Endothelial cell of umbilical vein (primary cell): ENCODE measurements around the gene SMAD9. TPM values are rescaled to one million over a fixed set of nuclear protein-coding genes. Genes with fewer than 3 reads are reported as not detected.
"Not testable (repeated sequence)": the region's sequence is repeated elsewhere in the genome, so short reads cannot be mapped to it uniquely, and the experiment has no call there.

Experiments used
- BruUV-seq: library from RNA; stranded (reverse); fragments of 400-500 nt; replicated peaks from 2 replicates; lab custom pipeline; 2021; lab: Mats Ljungman, UMichigan
- CTCF ChIA-PET: fragments of 300-600, 350-600 bp; sonication (Branson Sonifier 250); formaldehyde crosslinking; loops from one replicate; lab custom pipeline; 2021; ENCODE audit warnings: antibody characterized with exemption, inconsistent platforms; lab: Charles Lee
- POLR2A ChIA-PET: fragments of 300-600, 350-600 bp; sonication (Branson Sonifier 250); formaldehyde crosslinking; loops from one replicate; lab custom pipeline; 2021; ENCODE audit warnings: antibody characterized with exemption, inconsistent platforms; lab: Charles Lee
- DNase-seq: peaks from one replicate; pipeline ENCODE4 v3.0.0-alpha.2; 2011; ENCODE audit warnings: low read depth, low spot score
- FAIRE-seq: peaks from 2 replicates; lab custom pipeline; 2011; peaks lifted over from hg19 to GRCh38; lab: Jason Lieb, UNC
- H2AFZ ChIP-seq: 2 replicates; pipeline ENCODE4 v1.6.0; 2012; ENCODE audit warnings: low read depth, low read length, control low read depth, inconsistent platforms
- H3K27ac ChIP-seq: 2 replicates; pipeline ENCODE4 v1.5.1; 2011; ENCODE audit warnings: low read depth, mild to moderate bottlenecking, control low read depth, low read length, moderate library complexity; ENCODE audit not compliant: insufficient read depth
- H3K27me3 ChIP-seq, 2 experiments: 2 replicates each; pipeline versions ENCODE4 v1.6.0 to v1.6.1; 2011; ENCODE audit warnings: low read length in 2 of 2, mixed read lengths in 1 of 2; ENCODE audit not compliant: control insufficient read depth in 2 of 2, insufficient read depth in 2 of 2
- H3K36me3 ChIP-seq, 2 experiments: 2 replicates in 1 of 2; 3 replicates in 1 of 2; pipeline ENCODE4 v1.5.1; 2011; ENCODE audit warnings: low read length in 2 of 2, mild to moderate bottlenecking in 1 of 2, moderate library complexity in 1 of 2; ENCODE audit not compliant: control insufficient read depth in 2 of 2, insufficient read depth in 2 of 2; ENCODE audit errors: extremely low read depth in 1 of 2
- H3K4me1 ChIP-seq: 3 replicates; pipeline ENCODE4 v1.5.1; 2011; ENCODE audit warnings: mild to moderate bottlenecking, low read length; ENCODE audit not compliant: control insufficient read depth, insufficient read depth; ENCODE audit errors: extremely low read depth
- H3K4me2 ChIP-seq: 2 replicates; pipeline ENCODE4 v1.6.1; 2011; ENCODE audit warnings: low read length, control low read depth, mixed read lengths; ENCODE audit not compliant: insufficient read depth
- H3K4me3 ChIP-seq, 3 experiments: fragments of 200-600 bp in 1 of 3; sonication (generic), shearing (Covaris generic) in 1 of 3; replicated peaks in 1 of 3; 2 replicates each; pipeline ENCODE4 v1.5.1; 2011 to 2016; ENCODE audit warnings: control low read depth in 3 of 3, low read length in 3 of 3, mild to moderate bottlenecking in 2 of 3, inconsistent platforms in 1 of 3, low read depth in 1 of 3, moderate library complexity in 1 of 3; ENCODE audit not compliant: insufficient read depth in 1 of 3
- H3K79me2 ChIP-seq: 2 replicates; pipeline ENCODE4 v1.6.0; 2012; ENCODE audit warnings: low read length, inconsistent platforms; ENCODE audit not compliant: control insufficient read depth, insufficient read depth
- H3K9ac ChIP-seq: replicated peaks from 2 replicates; pipeline ENCODE3; 2011; ENCODE audit warnings: low read length, control low read depth; ENCODE audit not compliant: insufficient read depth; ENCODE audit errors: extremely low read depth
- H3K9me1 ChIP-seq: replicated peaks from 3 replicates; pipeline ENCODE4 v1.6.0; 2011; ENCODE audit warnings: mild to moderate bottlenecking, low read length; ENCODE audit not compliant: control insufficient read depth, insufficient read depth; ENCODE audit errors: extremely low read depth
- H3K9me3 ChIP-seq: replicated peaks from 2 replicates; pipeline ENCODE4 v1.5.1; 2012; ENCODE audit warnings: low read length, inconsistent platforms; ENCODE audit not compliant: control insufficient read depth, insufficient read depth
- H4K20me1 ChIP-seq: replicated peaks from 2 replicates; pipeline ENCODE3; 2011; ENCODE audit warnings: mild to moderate bottlenecking, low read length; ENCODE audit not compliant: control insufficient read depth, insufficient read depth; ENCODE audit errors: extremely low read depth
- CTCF ChIP-seq, 2 donors: IDR thresholded peaks; 1 replicate in 1 of 2; 2 replicates in 1 of 2; pipeline ENCODE4 v1.5.1; 2011; ENCODE audit warnings: low read length in 2 of 2, mild to moderate bottlenecking in 2 of 2, moderate library complexity in 2 of 2, control low read depth in 1 of 2, inconsistent platforms in 1 of 2, low read depth in 1 of 2; ENCODE audit not compliant: insufficient read depth in 1 of 2; ENCODE audit errors: extremely low read depth in 1 of 2
- FOS ChIP-seq: IDR thresholded peaks from 2 replicates; pipeline ENCODE4 v1.6.1; 2011; ENCODE audit warnings: mild to moderate bottlenecking, low read length, moderate library complexity, borderline replicate concordance; ENCODE audit not compliant: insufficient read depth
- MAX ChIP-seq: IDR thresholded peaks from 2 replicates; pipeline ENCODE4 v1.6.1; 2011; ENCODE audit not compliant: insufficient read depth, insufficient read length
- MYC ChIP-seq: IDR thresholded peaks from one replicate; pipeline ENCODE4 v1.6.1; 2011; ENCODE audit warnings: mild to moderate bottlenecking, low read depth, low read length
- POLR2A ChIP-seq: IDR thresholded peaks from 2 replicates; pipeline ENCODE4 v1.6.1; 2012; ENCODE audit warnings: low read depth, mild to moderate bottlenecking, control low read depth, low read length
- POLR2AphosphoS5 ChIP-seq: IDR thresholded peaks from 2 replicates; pipeline ENCODE4 v1.6.1; 2012; ENCODE audit warnings: low read depth, mild to moderate bottlenecking, control low read depth, low read length, moderate library complexity; ENCODE audit not compliant: insufficient read depth
- dilution Hi-C: fragments of 300-500 bp; cut with MboI; formaldehyde crosslinking; loops from one replicate; pipeline ENCODE4 v1.15.0; 2019; ENCODE audit warnings: low sequenced_read_pairs; ENCODE audit not compliant: extremely low pct_ligation_motif_present
- intact Hi-C: fragments of 100-400 bp; cut with micrococcal nuclease; formaldehyde crosslinking; loops from one replicate; pipeline ENCODE4 v1.10.0; 2022
- polyA plus RNA-seq, 4 experiments: library from polyadenylated mRNA; depleted of rRNA in 3 of 4; stranded (reverse) in 3 of 4; unstranded in 1 of 4; fragments of >200 nt; gene quantifications; 2 replicates each; pipeline versions ENCODE4 v1.2.1 to v1.2.3, GENCODE V29; 2011 to 2012; ENCODE audit warnings: missing spikeins in 1 of 4
- total RNA-seq: library from RNA; stranded (reverse); gene quantifications from 2 replicates; pipeline ENCODE4 v1.2.3, GENCODE V29; 2021

SMAD9 gene
- total and polyA plus RNA-seq, 2 donors (not counting 3 experiments of a cell fraction or from before 2014, with no cell fraction given): 2.2 to 4.2 TPM

DNA sequence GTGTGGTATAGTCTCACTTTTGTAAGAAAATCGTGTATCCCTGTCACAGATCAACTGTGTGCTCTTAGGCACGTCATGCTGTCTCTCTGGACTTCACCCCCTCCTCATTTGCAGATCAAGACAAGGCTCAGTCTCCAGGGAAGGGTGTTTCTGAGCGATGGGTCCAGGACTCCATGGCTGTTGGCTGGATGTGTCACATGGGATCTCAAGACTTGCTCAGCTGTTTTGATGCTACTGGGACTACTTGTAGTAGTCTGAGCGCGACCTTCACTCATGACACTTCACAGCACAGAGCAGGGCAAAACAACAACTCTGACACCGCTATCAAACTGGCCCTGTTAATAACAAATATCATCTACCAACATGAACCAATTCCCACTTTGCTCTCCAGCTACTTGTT, 36.2 kb downstream of the SMAD9 start:
- Histone ChIP-seq H4K20me1 (no peaks in the 10 kb centered on the region), H3K9me3 (no peaks in the 10 kb centered on the region), H3K9me1 (no peaks in the 10 kb centered on the region), H2AFZ (no peak overlapping the region), H3K27me3 (no peaks in the 10 kb centered on the region), H3K4me3 (no peak overlapping the region), H3K27ac (no peak overlapping the region), H3K36me3 (no peaks in the 10 kb centered on the region), H3K9ac (no peak overlapping the region), H3K79me2 (no peaks in the 10 kb centered on the region), H3K4me1 (peaks cover 18% of the 10 kb centered on the region), H3K4me2 (no peak overlapping the region)
- ChIA-PET POLR2A (no interaction called here), CTCF (interaction anchor here (0.7 to 1.4 kb wide), 2 partner anchors 26 to 97 kb away, joined by 3 to 5 read pairs; no protein-coding TSS in a partner anchor)
- DNase-seq: no peak
- dilution Hi-C loops (no loop called here), intact Hi-C loops (no loop called here)
- TF ChIP-seq POLR2A (no peak), FOS (no peak), POLR2AphosphoS5 (no peak), MAX (no peak), CTCF (IDR thresholded peaks at IDR 0.05; ENCODE audit: extremely low read depth in 1 of 2, insufficient read depth in 1 of 2, low read depth in 1 of 2, low read length in 2 of 2) (no peak), MYC (no peak)
- no TSS peak for BruUV-seq
- no peak for FAIRE-seq

- H2AFZ ChIP-seq, H4K20me1 ChIP-seq, H3K9me1 ChIP-seq, BruUV-seq, intact Hi-C loops, H3K4me3 ChIP-seq, H3K27me3 ChIP-seq, H3K36me3 ChIP-seq, H3K4me2 ChIP-seq, DNase-seq, dilution Hi-C loops, FAIRE-seq, H3K27ac ChIP-seq, H3K9me3 ChIP-seq, POLR2A ChIA-PET, H3K9ac ChIP-seq, H3K79me2 ChIP-seq: not testable (repeated sequence)
- H3K4me1 ChIP-seq: peaks cover 14% of the 10 kb centered on the region
- CTCF ChIA-PET: interaction anchor here (0.9 to 1.4 kb wide), 4 partner anchors 25 to 98 kb away, joined by 3 to 5 read pairs (median 3); no protein-coding TSS in a partner anchor
Observed at GRCh38 chr13:36883392-36883791, 36.6 kb downstream of the SMAD9 start.
